HCT116 (cell line): ENCODE results near the gene ROBO1. TPM values are rescaled to one million over a fixed set of nuclear protein-coding genes. Genes with fewer than 3 reads are reported as not detected.

Source experiments
- ATAC-seq: fragments of 200-7000 bp; cut with Tn5 transposase; 2 replicates; pipeline ENCODE4 v1.9.1; 2020; ENCODE audit warnings: mild to moderate bottlenecking, moderate library complexity
- BruUV-seq: library from RNA; stranded (reverse); fragments of 400-500 nt; replicated peaks from 2 replicates; lab custom pipeline; 2021; lab: Mats Ljungman, UMichigan
- CTCF ChIA-PET: fragments of 300-600 bp; sonication (Branson Sonifier 250); formaldehyde crosslinking; loops from one replicate; lab custom pipeline; 2021; ENCODE audit warnings: antibody characterized with exemption; lab: Charles Lee
- POLR2A ChIA-PET: fragments of 300-600, 350-600 bp; sonication (Branson Sonifier 250); formaldehyde crosslinking; loops from one replicate; lab custom pipeline; 2021; ENCODE audit warnings: antibody characterized with exemption; lab: Charles Lee
- RAD21 ChIA-PET, 2 experiments: fragments of 300-600 bp; sonication (Branson Sonifier 250); formaldehyde crosslinking; loops; one replicate each; lab custom pipeline; 2023; ENCODE audit warnings: low total read pairs in 2 of 2; ENCODE audit not compliant: uncharacterized antibody in 2 of 2, unreplicated experiment in 2 of 2, low non-redundant PET in 1 of 2; lab: Charles Lee
- DNase-seq: peaks from one replicate; pipeline ENCODE4 v3.0.0-alpha.2; 2010; ENCODE audit warnings: low read depth, low spot score
- H2AFZ ChIP-seq: fragments of 200-600 bp; shearing (Covaris generic), sonication (generic); 2 replicates; pipeline ENCODE4 v1.6.1; 2017; ENCODE audit warnings: low read depth, mixed run types, mixed read lengths, antibody characterized with exemption, low read length; ENCODE audit not compliant: poor library complexity, severe bottlenecking
- H3K27ac ChIP-seq: 2 replicates; pipeline ENCODE4 v1.5.1; 2012; ENCODE audit warnings: low read depth, low read length
- H3K27me3 ChIP-seq: fragments of 200-600 bp; sonication (generic); 2 replicates; pipeline ENCODE4 v1.6.1; 2016; ENCODE audit warnings: mixed run types, low read length, mixed read lengths; ENCODE audit not compliant: insufficient read depth
- H3K36me3 ChIP-seq, 2 experiments: fragments of 200-500 bp in 1 of 2; fragments of 200-600 bp in 1 of 2; sonication (Bioruptor generic) in 1 of 2; sonication (generic) in 1 of 2; 2 replicates each; pipeline versions ENCODE4 v1.5.1 to v1.6.1; 2014 to 2016; ENCODE audit warnings: low read length in 2 of 2, inconsistent platforms in 1 of 2, mixed read lengths in 1 of 2, mixed run types in 1 of 2; ENCODE audit not compliant: insufficient read depth in 2 of 2, control insufficient read depth in 1 of 2
- H3K4me1 ChIP-seq, 2 experiments: fragments of 200-600 bp in 1 of 2; sonication (generic) in 1 of 2; 2 replicates each; pipeline versions ENCODE4 v1.5.1 to v1.6.1; 2012 to 2017; ENCODE audit warnings: low read length in 2 of 2, inconsistent platforms in 1 of 2, mild to moderate bottlenecking in 1 of 2, mixed read lengths in 1 of 2, mixed run types in 1 of 2, moderate library complexity in 1 of 2; ENCODE audit not compliant: insufficient read depth in 2 of 2, control insufficient read depth in 1 of 2
- H3K4me2 ChIP-seq: fragments of 200-600 bp; sonication (generic); 2 replicates; pipeline ENCODE4 v1.6.1; 2017; ENCODE audit warnings: mixed run types, low read length, mixed read lengths
- H3K4me3 ChIP-seq, 2 experiments: fragments of 200-600 bp in 1 of 2; sonication (generic) in 1 of 2; replicated peaks in 1 of 2; 2 replicates each; pipeline ENCODE4 v1.5.1; 2011 to 2016; ENCODE audit warnings: low read length in 2 of 2, control low read depth in 1 of 2, low read depth in 1 of 2, mild to moderate bottlenecking in 1 of 2, mixed read lengths in 1 of 2, mixed run types in 1 of 2
- H3K79me2 ChIP-seq: fragments of 200-600 bp; sonication (generic); 2 replicates; pipeline ENCODE4 v1.6.1; 2017; ENCODE audit warnings: mild to moderate bottlenecking, mixed run types, low read length, moderate library complexity, mixed read lengths; ENCODE audit not compliant: insufficient read depth
- H3K9ac ChIP-seq: fragments of 200-600 bp; sonication (generic); 2 replicates; pipeline ENCODE4 v1.6.1; 2016; ENCODE audit warnings: low read length, mixed read lengths
- H3K9me2 ChIP-seq: fragments of 200-600 bp; sonication (generic), shearing (Covaris generic); 2 replicates; pipeline ENCODE4 v1.6.1; 2017; ENCODE audit warnings: mixed run types, mild to moderate bottlenecking, moderate library complexity; ENCODE audit not compliant: insufficient read depth
- H3K9me3 ChIP-seq, 2 experiments: fragments of 200-500 bp in 1 of 2; fragments of 200-600 bp in 1 of 2; sonication (Bioruptor generic) in 1 of 2; sonication (generic) in 1 of 2; 2 replicates each; pipeline ENCODE4 v1.6.1; 2014 to 2017; ENCODE audit warnings: low read length in 2 of 2, mixed read lengths in 2 of 2, inconsistent platforms in 1 of 2, low read depth in 1 of 2, mild to moderate bottlenecking in 1 of 2, mixed run types in 1 of 2, moderate library complexity in 1 of 2; ENCODE audit not compliant: control insufficient read depth in 1 of 2, insufficient read depth in 1 of 2
- H4K20me1 ChIP-seq: fragments of 200-600 bp; sonication (generic), shearing (Covaris generic); 2 replicates; pipeline ENCODE4 v1.6.1; 2017; ENCODE audit warnings: mixed run types, mild to moderate bottlenecking, moderate library complexity; ENCODE audit not compliant: insufficient read depth
- ATF3 ChIP-seq: IDR thresholded peaks from 2 replicates; pipeline ENCODE4 v1.6.1; 2012
- CBX3 ChIP-seq: IDR thresholded peaks from 2 replicates; pipeline ENCODE4 v1.6.1; 2012; ENCODE audit warnings: low read depth
- CEBPB ChIP-seq: IDR thresholded peaks from 2 replicates; pipeline ENCODE4 v1.6.1; 2012; ENCODE audit warnings: low read depth
- ELF1 ChIP-seq: IDR thresholded peaks from 2 replicates; pipeline ENCODE4 v1.6.1; 2012; ENCODE audit warnings: low read depth, borderline replicate concordance
- EZH2phosphoT487 ChIP-seq: fragments of 200-600 bp; IDR thresholded peaks from 2 replicates; pipeline ENCODE4 v1.6.1; 2018; ENCODE audit warnings: antibody characterized with exemption, borderline replicate concordance
- FOSL1 ChIP-seq: IDR thresholded peaks from 2 replicates; pipeline ENCODE4 v1.6.1; 2012; ENCODE audit warnings: low read depth
- JUND ChIP-seq: IDR thresholded peaks from 2 replicates; pipeline ENCODE4 v1.6.1; 2012
- REST ChIP-seq: IDR thresholded peaks from 2 replicates; pipeline ENCODE4 v1.6.1; 2012; ENCODE audit warnings: low read depth
- intact Hi-C: fragments of 100-400 bp; cut with micrococcal nuclease; formaldehyde crosslinking; loops from 2 replicates; pipeline ENCODE4 v1.10.0; 2022
- total RNA-seq: library from RNA; stranded (reverse); gene quantifications from one replicate; pipeline ENCODE4 v1.2.1, GENCODE V29; 2021; ENCODE audit not compliant: unreplicated experiment

Gene ROBO1
- total RNA-seq, 1 experiment from 2014 or later: 0.27 TPM

- Histone ChIP-seq H3K4me3 (no peak overlapping the region), H3K4me1 (no peaks in the 10 kb centered on the region), H3K36me3 (no peaks in the 10 kb centered on the region), H3K27me3 (no peaks in the 10 kb centered on the region), H2AFZ (no peak overlapping the region), H3K79me2 (no peaks in the 10 kb centered on the region), H3K27ac (no peak overlapping the region), H3K9me3 (peaks cover 7 to 39% of the 10 kb centered on the region in 2 experiments; a peak in 2 of 4 replicates), H3K4me2 (no peak overlapping the region), H4K20me1 (no peaks in the 10 kb centered on the region), H3K9me2 (no peaks in the 10 kb centered on the region), H3K9ac (no peak overlapping the region)
- intact Hi-C loops: no loop called here
- ChIA-PET RAD21 (no interaction called here), CTCF (no interaction called here), POLR2A (no interaction called here)
- ATAC-seq (no peak), DNase-seq (no peak)
- TF ChIP-seq JUND: no peak
- TF ChIP-seq EZH2phosphoT487: no peak
- no peak for TF ChIP-seq ATF3
- no peak for TF ChIP-seq ELF1
- TF ChIP-seq CEBPB: no peak
- TF ChIP-seq REST: no peak
- no peak for TF ChIP-seq FOSL1
- no peak for TF ChIP-seq CBX3
- BruUV-seq: no TSS peak
Measured at GRCh38 chr3:79162653-79163052, 605.1 kb downstream of the ROBO1 start.
